HCT116 (cell line): ENCODE data around the gene ARHGEF10L. TPM values are rescaled to one million over a fixed set of nuclear protein-coding genes. Genes with fewer than 3 reads are reported as not detected.
A peak's percentile ranks its signal among the peaks of the same experiment; 100 is the strongest.

ENCODE experiments used
- ATAC-seq: fragments of 200-7000 bp; cut with Tn5 transposase; 2 replicates; pipeline ENCODE4 v1.9.1; 2020; ENCODE audit warnings: mild to moderate bottlenecking, moderate library complexity
- BruUV-seq: library from RNA; stranded (reverse); fragments of 400-500 nt; replicated peaks from 2 replicates; lab custom pipeline; 2021; lab: Mats Ljungman, UMichigan
- CTCF ChIA-PET: fragments of 300-600 bp; sonication (Branson Sonifier 250); formaldehyde crosslinking; loops from one replicate; lab custom pipeline; 2021; ENCODE audit warnings: antibody characterized with exemption; lab: Charles Lee
- POLR2A ChIA-PET: fragments of 300-600, 350-600 bp; sonication (Branson Sonifier 250); formaldehyde crosslinking; loops from one replicate; lab custom pipeline; 2021; ENCODE audit warnings: antibody characterized with exemption; lab: Charles Lee
- RAD21 ChIA-PET, 2 experiments: fragments of 300-600 bp; sonication (Branson Sonifier 250); formaldehyde crosslinking; loops; one replicate each; lab custom pipeline; 2023; ENCODE audit warnings: low total read pairs in 2 of 2; ENCODE audit not compliant: uncharacterized antibody in 2 of 2, unreplicated experiment in 2 of 2, low non-redundant PET in 1 of 2; lab: Charles Lee
- DNase-seq: peaks from one replicate; pipeline ENCODE4 v3.0.0-alpha.2; 2010; ENCODE audit warnings: low read depth, low spot score
- H2AFZ ChIP-seq: fragments of 200-600 bp; shearing (Covaris generic), sonication (generic); 2 replicates; pipeline ENCODE4 v1.6.1; 2017; ENCODE audit warnings: low read depth, mixed run types, mixed read lengths, antibody characterized with exemption, low read length; ENCODE audit not compliant: poor library complexity, severe bottlenecking
- H3K27ac ChIP-seq: 2 replicates; pipeline ENCODE4 v1.5.1; 2012; ENCODE audit warnings: low read depth, low read length
- H3K27me3 ChIP-seq: fragments of 200-600 bp; sonication (generic); 2 replicates; pipeline ENCODE4 v1.6.1; 2016; ENCODE audit warnings: mixed run types, low read length, mixed read lengths; ENCODE audit not compliant: insufficient read depth
- H3K36me3 ChIP-seq, 2 experiments: fragments of 200-500 bp in 1 of 2; fragments of 200-600 bp in 1 of 2; sonication (Bioruptor generic) in 1 of 2; sonication (generic) in 1 of 2; 2 replicates each; pipeline versions ENCODE4 v1.5.1 to v1.6.1; 2014 to 2016; ENCODE audit warnings: low read length in 2 of 2, inconsistent platforms in 1 of 2, mixed read lengths in 1 of 2, mixed run types in 1 of 2; ENCODE audit not compliant: insufficient read depth in 2 of 2, control insufficient read depth in 1 of 2
- H3K4me1 ChIP-seq, 2 experiments: fragments of 200-600 bp in 1 of 2; sonication (generic) in 1 of 2; 2 replicates each; pipeline versions ENCODE4 v1.5.1 to v1.6.1; 2012 to 2017; ENCODE audit warnings: low read length in 2 of 2, inconsistent platforms in 1 of 2, mild to moderate bottlenecking in 1 of 2, mixed read lengths in 1 of 2, mixed run types in 1 of 2, moderate library complexity in 1 of 2; ENCODE audit not compliant: insufficient read depth in 2 of 2, control insufficient read depth in 1 of 2
- H3K4me2 ChIP-seq: fragments of 200-600 bp; sonication (generic); 2 replicates; pipeline ENCODE4 v1.6.1; 2017; ENCODE audit warnings: mixed run types, low read length, mixed read lengths
- H3K4me3 ChIP-seq, 2 experiments: fragments of 200-600 bp in 1 of 2; sonication (generic) in 1 of 2; replicated peaks in 1 of 2; 2 replicates each; pipeline ENCODE4 v1.5.1; 2011 to 2016; ENCODE audit warnings: low read length in 2 of 2, control low read depth in 1 of 2, low read depth in 1 of 2, mild to moderate bottlenecking in 1 of 2, mixed read lengths in 1 of 2, mixed run types in 1 of 2
- H3K79me2 ChIP-seq: fragments of 200-600 bp; sonication (generic); 2 replicates; pipeline ENCODE4 v1.6.1; 2017; ENCODE audit warnings: mild to moderate bottlenecking, mixed run types, low read length, moderate library complexity, mixed read lengths; ENCODE audit not compliant: insufficient read depth
- H3K9ac ChIP-seq: fragments of 200-600 bp; sonication (generic); 2 replicates; pipeline ENCODE4 v1.6.1; 2016; ENCODE audit warnings: low read length, mixed read lengths
- H3K9me2 ChIP-seq: fragments of 200-600 bp; sonication (generic), shearing (Covaris generic); 2 replicates; pipeline ENCODE4 v1.6.1; 2017; ENCODE audit warnings: mixed run types, mild to moderate bottlenecking, moderate library complexity; ENCODE audit not compliant: insufficient read depth
- H3K9me3 ChIP-seq, 2 experiments: fragments of 200-500 bp in 1 of 2; fragments of 200-600 bp in 1 of 2; sonication (Bioruptor generic) in 1 of 2; sonication (generic) in 1 of 2; 2 replicates each; pipeline ENCODE4 v1.6.1; 2014 to 2017; ENCODE audit warnings: low read length in 2 of 2, mixed read lengths in 2 of 2, inconsistent platforms in 1 of 2, low read depth in 1 of 2, mild to moderate bottlenecking in 1 of 2, mixed run types in 1 of 2, moderate library complexity in 1 of 2; ENCODE audit not compliant: control insufficient read depth in 1 of 2, insufficient read depth in 1 of 2
- H4K20me1 ChIP-seq: fragments of 200-600 bp; sonication (generic), shearing (Covaris generic); 2 replicates; pipeline ENCODE4 v1.6.1; 2017; ENCODE audit warnings: mixed run types, mild to moderate bottlenecking, moderate library complexity; ENCODE audit not compliant: insufficient read depth
- CBX3 ChIP-seq: IDR thresholded peaks from 2 replicates; pipeline ENCODE4 v1.6.1; 2012; ENCODE audit warnings: low read depth
- CEBPB ChIP-seq: IDR thresholded peaks from 2 replicates; pipeline ENCODE4 v1.6.1; 2012; ENCODE audit warnings: low read depth
- CTCF ChIP-seq, 3 experiments: fragments of 200-600 bp in 1 of 3; sonication (generic) in 1 of 3; IDR thresholded peaks in 2 of 3; conservative IDR thresholded peaks in 1 of 3; 2 replicates each; pipeline ENCODE4 v1.5.1; 2012 to 2017; ENCODE audit warnings: low read depth in 2 of 3, low read length in 2 of 3, antibody characterized with exemption in 1 of 3, borderline replicate concordance in 1 of 3, control low read depth in 1 of 3, mild to moderate bottlenecking in 1 of 3, mixed read lengths in 1 of 3, mixed run types in 1 of 3, moderate library complexity in 1 of 3; ENCODE audit not compliant: insufficient read depth in 1 of 3
- EGR1 ChIP-seq: IDR thresholded peaks from 2 replicates; pipeline ENCODE4 v1.6.1; 2012; ENCODE audit warnings: low read depth
- EZH2 ChIP-seq: fragments of 200-600 bp; sonication (generic); IDR thresholded peaks from 2 replicates; pipeline ENCODE4 v1.6.1; 2017; ENCODE audit warnings: antibody characterized with exemption, mixed run types
- FOSL1 ChIP-seq: IDR thresholded peaks from 2 replicates; pipeline ENCODE4 v1.6.1; 2012; ENCODE audit warnings: low read depth
- RAD21 ChIP-seq: IDR thresholded peaks from 2 replicates; pipeline ENCODE4 v1.6.1; 2012; ENCODE audit warnings: low read depth, mild to moderate bottlenecking
- SP1 ChIP-seq: IDR thresholded peaks from 2 replicates; pipeline ENCODE4 v1.6.1; 2012; ENCODE audit warnings: low read depth
- SRF ChIP-seq: IDR thresholded peaks from 2 replicates; pipeline ENCODE4 v1.6.1; 2012; ENCODE audit warnings: low read depth
- ZBTB33 ChIP-seq: IDR thresholded peaks from 2 replicates; pipeline ENCODE4 v1.6.1; 2011; ENCODE audit warnings: mild to moderate bottlenecking, low read length, moderate library complexity; ENCODE audit not compliant: insufficient replicate concordance; ENCODE audit errors: extremely low read depth
- ZNF274 ChIP-seq: fragments of 200-500 bp; sonication (Bioruptor generic); IDR thresholded peaks from 2 replicates; pipeline ENCODE4 v1.6.1; 2014; ENCODE audit warnings: mild to moderate bottlenecking, low read depth, low read length, inconsistent platforms
- intact Hi-C: fragments of 100-400 bp; cut with micrococcal nuclease; formaldehyde crosslinking; loops from 2 replicates; pipeline ENCODE4 v1.10.0; 2022
- total RNA-seq: library from RNA; stranded (reverse); gene quantifications from one replicate; pipeline ENCODE4 v1.2.1, GENCODE V29; 2021; ENCODE audit not compliant: unreplicated experiment

Gene ARHGEF10L
- total RNA-seq, 1 experiment from 2014 or later: 14.7 TPM

GRCh38 chr1:17540255-17541001, 930 bp downstream of the ARHGEF10L start:
- Histone ChIP-seq H3K27ac (peak overlapping the region; percentile 84), H2AFZ (no peak overlapping the region), H3K4me1 (peaks cover 11 to 49% of the 10 kb centered on the region in 2 experiments), H4K20me1 (no peaks in the 10 kb centered on the region), H3K9ac (peak overlapping the region; percentile 84), H3K4me2 (peak overlapping the region; percentile 99), H3K36me3 (no peaks in the 10 kb centered on the region), H3K9me2 (no peaks in the 10 kb centered on the region), H3K27me3 (no peaks in the 10 kb centered on the region), H3K79me2 (peaks cover 35% of the 10 kb centered on the region), H3K4me3 (peak overlapping the region; percentile 74 to 94), H3K9me3 (no peaks in the 10 kb centered on the region)
- TF ChIP-seq FOSL1 (no peak), SP1 (no peak), EGR1 (no peak), CBX3 (no peak), EZH2 (no peak), ZBTB33 (no peak)
- ChIA-PET RAD21 (no interaction called here), CTCF (interaction anchor here (1.0 kb wide), 1 partner anchor 20 kb away, joined by 4 read pairs; no protein-coding TSS in a partner anchor), POLR2A (no interaction called here)
- ATAC-seq (peak; percentile 61), DNase-seq (no peak)
- BruUV-seq: no TSS peak
- intact Hi-C loops: loop anchor here (1.0 kb wide), 1 partner anchor 19 kb away; no protein-coding TSS in a partner anchor

- H3K9me3 ChIP-seq: no peaks in the 10 kb centered on the region
- no peak for ATAC-seq
- peaks cover 12 to 56% of the 10 kb centered on the region in 2 experiments for H3K4me1 ChIP-seq
- ChIA-PET CTCF (no interaction called here), RAD21 (interaction anchor here in 1 of 2 experiments (0.5 kb wide), 1 partner anchor 108 kb away, joined by 5 read pairs; no protein-coding TSS in a partner anchor), POLR2A (interaction anchor here (2.3 kb wide), 1 partner anchor 11 kb away, joined by 4 read pairs; no protein-coding TSS in a partner anchor)
- no peak overlapping the region for H3K4me3 ChIP-seq
- intact Hi-C loops: no loop called here
- DNase-seq: no peak
- no peaks in the 10 kb centered on the region for H3K27me3 ChIP-seq
- no peaks in the 10 kb centered on the region for H4K20me1 ChIP-seq
- peaks cover 51% of the 10 kb centered on the region for H3K79me2 ChIP-seq
- H3K9ac ChIP-seq: no peak overlapping the region
- H3K4me2 ChIP-seq: peak overlapping the region; percentile 22
- no peak overlapping the region for H2AFZ ChIP-seq
- H3K9me2 ChIP-seq: no peaks in the 10 kb centered on the region
- TF ChIP-seq CEBPB (no peak), CTCF (IDR thresholded peaks at IDR 0.05 in 2 of 3, conservative IDR thresholded peaks at IDR 0.05 in 1 of 3; ENCODE audit: borderline replicate concordance in 1 of 3, insufficient read depth in 1 of 3, low read depth in 2 of 3, low read length in 2 of 3) (no peak), SRF (no peak), ZNF274 (no peak), RAD21 (no peak)
- no TSS peak for BruUV-seq
- no peak overlapping the region for H3K27ac ChIP-seq
- no peaks in the 10 kb centered on the region for H3K36me3 ChIP-seq
These were observed 3.1 kb downstream of the ARHGEF10L start for GRCh38 chr1:17542645-17543044.
